Neural cell (in vitro differentiated cells): ENCODE data around the gene BCL2.

Experiments
- RAD21 ChIP-seq: fragments of 450-650 bp; conservative IDR thresholded peaks from 2 replicates; pipeline ENCODE4 v1.6.1; 2014; ENCODE audit warnings: antibody characterized with exemption, mild to moderate bottlenecking, moderate library complexity
- REST ChIP-seq: IDR thresholded peaks from 2 replicates; pipeline ENCODE4 v1.6.1; 2012; ENCODE audit warnings: borderline replicate concordance

GRCh38 chr18:63265326-63265725 is 54.2 kb downstream of the BCL2 start:
- TF ChIP-seq REST (no peak), RAD21 (no peak)
